ENCODE results near the gene CCDC91.

DNA sequence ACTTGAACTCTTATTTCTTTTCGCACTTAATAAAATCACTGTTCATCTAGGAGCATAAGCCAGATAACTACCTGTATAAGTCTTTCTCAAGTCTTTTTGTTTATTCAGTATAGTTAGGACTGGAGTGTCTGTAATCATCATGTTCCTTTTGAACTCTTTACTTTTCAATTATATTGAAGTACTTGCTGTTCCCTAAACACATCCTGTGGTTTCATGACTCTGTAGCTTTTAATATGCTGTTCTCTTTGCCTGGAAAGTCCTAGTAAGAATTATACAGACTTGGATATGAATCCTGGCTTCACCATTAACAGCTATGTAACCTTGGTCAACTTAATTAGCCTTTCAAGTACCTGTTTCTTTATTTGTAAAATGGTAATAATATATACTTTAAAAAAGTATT lies 88.2 kb downstream of the CCDC91 start:
- TF ChIP-seq, protein P1, sequence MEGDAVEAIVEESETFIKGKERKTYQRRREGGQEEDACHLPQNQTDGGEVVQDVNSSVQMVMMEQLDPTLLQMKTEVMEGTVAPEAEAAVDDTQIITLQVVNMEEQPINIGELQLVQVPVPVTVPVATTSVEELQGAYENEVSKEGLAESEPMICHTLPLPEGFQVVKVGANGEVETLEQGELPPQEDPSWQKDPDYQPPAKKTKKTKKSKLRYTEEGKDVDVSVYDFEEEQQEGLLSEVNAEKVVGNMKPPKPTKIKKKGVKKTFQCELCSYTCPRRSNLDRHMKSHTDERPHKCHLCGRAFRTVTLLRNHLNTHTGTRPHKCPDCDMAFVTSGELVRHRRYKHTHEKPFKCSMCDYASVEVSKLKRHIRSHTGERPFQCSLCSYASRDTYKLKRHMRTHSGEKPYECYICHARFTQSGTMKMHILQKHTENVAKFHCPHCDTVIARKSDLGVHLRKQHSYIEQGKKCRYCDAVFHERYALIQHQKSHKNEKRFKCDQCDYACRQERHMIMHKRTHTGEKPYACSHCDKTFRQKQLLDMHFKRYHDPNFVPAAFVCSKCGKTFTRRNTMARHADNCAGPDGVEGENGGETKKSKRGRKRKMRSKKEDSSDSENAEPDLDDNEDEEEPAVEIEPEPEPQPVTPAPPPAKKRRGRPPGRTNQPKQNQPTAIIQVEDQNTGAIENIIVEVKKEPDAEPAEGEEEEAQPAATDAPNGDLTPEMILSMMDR (conservative IDR thresholded peaks at IDR 0.05; ENCODE audit: low read depth, low read length), result no peak
- no peak for TF ChIP-seq EZH2 (IDR thresholded peaks at IDR 0.05; ENCODE audit: borderline replicate concordance, low read depth, low read length, poor library complexity, severe bottlenecking)

All from A673 (cell line).